GM23248 (cell line): ENCODE data around the gene KIAA1958.
"Not testable (repeated sequence)": the region's sequence is repeated elsewhere in the genome, so short reads cannot be mapped to it uniquely, and the experiment has no call there.

Experiments used
- EZH2 ChIP-seq: fragments of 200-600 bp; sonication (generic); IDR thresholded peaks from 2 replicates; pipeline ENCODE4 v1.6.1; 2018; ENCODE audit warnings: antibody characterized with exemption, mild to moderate bottlenecking; ENCODE audit not compliant: insufficient read depth, poor library complexity, severe bottlenecking
- EZH2phosphoT487 ChIP-seq: fragments of 200-600 bp; sonication (generic); IDR thresholded peaks from 2 replicates; pipeline ENCODE4 v1.6.1; 2018; ENCODE audit warnings: antibody characterized with exemption, moderate library complexity, mild to moderate bottlenecking, low read depth; ENCODE audit not compliant: insufficient read depth

GRCh38 chr9:112512377-112512776, 25.8 kb downstream of the KIAA1958 start:
- TF ChIP-seq EZH2, EZH2phosphoT487: not testable (repeated sequence)
